DOHH2 (cell line): Measurements from ENCODE around the gene WASHC2C.
"Not testable (repeated sequence)": the region's sequence is repeated elsewhere in the genome, so short reads cannot be mapped to it uniquely, and the experiment has no call there.

ENCODE experiments used
- CTCF ChIP-seq: fragments of 200-600 bp; sonication (generic); IDR thresholded peaks from one replicate; pipeline ENCODE4 v1.5.1; 2014; ENCODE audit warnings: antibody characterized with exemption, mild to moderate bottlenecking, low read depth, low read length; ENCODE audit not compliant: poor library complexity, severe bottlenecking
- EZH2phosphoT487 ChIP-seq: fragments of 200-600 bp; sonication (generic); IDR thresholded peaks from 2 replicates; pipeline ENCODE4 v1.6.1; 2017; ENCODE audit warnings: borderline replicate concordance, mild to moderate bottlenecking, antibody characterized with exemption, low read length, moderate library complexity, mixed read lengths

- TF ChIP-seq CTCF, EZH2phosphoT487: not testable (repeated sequence)
Observed at GRCh38 chr10:45804996-45805395, 77.9 kb downstream of the WASHC2C start.
